Activated CD4-positive, CD25-positive, alpha-beta regulatory T cell treated with anti-CD3 and anti-CD28 coated beads, Interleukin-2, amount 50 U/mL, for 72 hours (primary cell): ENCODE data around the gene UBN1.
"Not testable (repeated sequence)": the region's sequence is repeated elsewhere in the genome, so short reads cannot be mapped to it uniquely, and the experiment has no call there.

ENCODE experiments used
- DNase-seq: peaks from one replicate; pipeline ENCODE4 v3.0.0; 2021

The UBN1 gene

GRCh38 chr16:4888428-4889135 lies 41.3 kb downstream of the UBN1 start:
- DNase-seq: no peak

- DNase-seq: no peak
Measured at GRCh38 chr16:4890026-4890425, 42.7 kb downstream of the UBN1 start.

GRCh38 chr16:4890686-4891085 lies 43.4 kb downstream of the UBN1 start:
- no peak for DNase-seq

GRCh38 chr16:4891097-4891885 lies 44.0 kb downstream of the UBN1 start:
- no peak for DNase-seq

- DNase-seq: no peak
Measured at GRCh38 chr16:4891886-4892216, 44.6 kb downstream of the UBN1 start.

GRCh38 chr16:4892361-4893102 lies 45.3 kb downstream of the UBN1 start:
- DNase-seq: no peak

GRCh38 chr16:4893103-4893862 lies 46.0 kb downstream of the UBN1 start:
- DNase-seq: no peak

- no peak for DNase-seq
Measured at GRCh38 chr16:4894276-4895150, 47.2 kb downstream of the UBN1 start.

- no peak for DNase-seq
Measured at GRCh38 chr16:4895366-4895765, 48.1 kb downstream of the UBN1 start.

GRCh38 chr16:4896761-4897160 lies 49.5 kb downstream of the UBN1 start:
- not testable (repeated sequence) for DNase-seq

- DNase-seq: no peak
Measured at GRCh38 chr16:4897328-4897727, 50.0 kb downstream of the UBN1 start.

GRCh38 chr16:4898811-4899473 lies 51.7 kb downstream of the UBN1 start:
- DNase-seq: no peak

GRCh38 chr16:4899474-4899846 lies 52.2 kb downstream of the UBN1 start:
- DNase-seq: no peak

GRCh38 chr16:4900036-4900435 lies 52.8 kb downstream of the UBN1 start:
- DNase-seq: no peak

GRCh38 chr16:4900750-4901149 lies 53.5 kb downstream of the UBN1 start:
- no peak for DNase-seq

- DNase-seq: no peak
Measured at GRCh38 chr16:4902038-4902437, 54.8 kb downstream of the UBN1 start.

- DNase-seq: no peak
Measured at GRCh38 chr16:4904108-4904941, 57.0 kb downstream of the UBN1 start.

GRCh38 chr16:4904942-4905615 lies 57.8 kb downstream of the UBN1 start:
- no peak for DNase-seq

GRCh38 chr16:4908854-4909401 lies 61.6 kb downstream of the UBN1 start:
- no peak for DNase-seq

- no peak for DNase-seq
Measured at GRCh38 chr16:4909825-4910224, 62.5 kb downstream of the UBN1 start.
